NT2/D1 (cell line): ENCODE measurements around the gene GLCE.
"Not testable (repeated sequence)": the region's sequence is repeated elsewhere in the genome, so short reads cannot be mapped to it uniquely, and the experiment has no call there.

ENCODE experiments used
- DNase-seq: peaks from one replicate; pipeline ENCODE4 v3.0.0-alpha.2; 2011; ENCODE audit warnings: low read depth, low spot score
- H3K27me3 ChIP-seq: 2 replicates; pipeline ENCODE4 v1.6.0; 2011; ENCODE audit warnings: mild to moderate bottlenecking; ENCODE audit not compliant: insufficient read length, insufficient read depth
- H3K36me3 ChIP-seq: 2 replicates; pipeline ENCODE4 v1.6.1; 2011; ENCODE audit warnings: mild to moderate bottlenecking, low read length, mixed read lengths; ENCODE audit not compliant: insufficient read depth, insufficient read length
- H3K4me1 ChIP-seq: 2 replicates; pipeline ENCODE4 v1.5.1; 2011; ENCODE audit not compliant: insufficient read depth, insufficient read length
- H3K4me3 ChIP-seq: 2 replicates; pipeline ENCODE4 v1.5.1; 2011; ENCODE audit warnings: low read depth; ENCODE audit not compliant: insufficient read length
- H3K9ac ChIP-seq: 2 replicates; pipeline ENCODE4 v1.6.0; 2011; ENCODE audit warnings: low read depth; ENCODE audit not compliant: insufficient read length
- H3K9me3 ChIP-seq: 2 replicates; pipeline ENCODE4 v1.5.1; 2011; ENCODE audit warnings: mild to moderate bottlenecking, low read length; ENCODE audit not compliant: insufficient read depth
- SUZ12 ChIP-seq: IDR thresholded peaks from 2 replicates; pipeline ENCODE4 v1.6.1; 2011; ENCODE audit not compliant: insufficient read length, insufficient read depth; ENCODE audit errors: extremely low read depth
- YY1 ChIP-seq: IDR thresholded peaks from 2 replicates; pipeline ENCODE4 v1.6.1; 2011; ENCODE audit not compliant: insufficient read length, insufficient read depth
- ZNF274 ChIP-seq: IDR thresholded peaks from 2 replicates; pipeline ENCODE4 v1.6.1; 2011; ENCODE audit warnings: mild to moderate bottlenecking, low read depth, low read length

GLCE gene

DNA sequence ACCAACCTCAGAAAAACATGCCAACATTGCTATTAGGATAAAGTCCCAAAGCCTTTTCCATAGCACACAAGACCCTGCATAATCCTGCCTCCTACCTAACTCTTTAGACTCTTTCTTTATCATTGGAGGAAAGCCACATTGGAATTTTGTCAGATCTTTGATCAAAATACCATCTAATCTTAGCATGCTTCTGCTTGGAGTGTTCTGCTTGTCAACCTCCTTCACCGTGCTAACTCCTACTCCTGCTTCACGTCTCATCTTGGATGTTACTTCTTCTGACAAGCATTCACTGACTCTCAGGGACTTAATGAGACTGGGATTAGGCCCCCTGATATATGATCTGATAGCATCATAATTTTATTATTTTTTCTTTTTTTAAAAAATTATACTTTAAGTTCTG is 7.4 kb upstream of the GLCE start:
- Histone ChIP-seq H3K9me3 (no peaks in the 10 kb centered on the region), H3K36me3 (no peaks in the 10 kb centered on the region), H3K4me3 (no peak overlapping the region), H3K9ac (no peak overlapping the region), H3K4me1 (no peaks in the 10 kb centered on the region), H3K27me3 (peaks cover 12% of the 10 kb centered on the region)
- DNase-seq = no peak
- TF ChIP-seq SUZ12 (no peak), ZNF274 (no peak), YY1 (no peak)

DNA sequence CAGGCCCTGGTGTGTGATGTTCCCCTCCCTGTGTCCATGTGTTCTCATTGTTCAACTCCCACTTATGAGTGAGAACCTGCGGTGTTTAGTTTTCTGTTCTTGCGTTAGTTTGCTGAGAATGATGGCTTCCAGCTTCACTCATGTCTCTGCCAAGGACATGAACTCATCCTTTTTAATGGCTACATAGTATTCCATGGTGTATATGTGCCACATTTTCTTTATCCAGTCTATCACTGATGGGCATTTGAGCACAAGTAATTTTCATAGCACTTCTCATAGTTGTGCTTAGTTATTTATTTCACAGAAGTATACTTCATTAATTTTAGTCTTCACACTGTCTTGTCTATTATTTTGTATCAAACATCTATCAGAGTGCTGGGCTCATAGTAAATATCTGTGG is 6.8 kb upstream of the GLCE start:
- H3K9ac ChIP-seq, DNase-seq, H3K4me1 ChIP-seq, H3K4me3 ChIP-seq, H3K36me3 ChIP-seq, H3K9me3 ChIP-seq: not testable (repeated sequence)
- peaks cover 12% of the 10 kb centered on the region for H3K27me3 ChIP-seq

DNA sequence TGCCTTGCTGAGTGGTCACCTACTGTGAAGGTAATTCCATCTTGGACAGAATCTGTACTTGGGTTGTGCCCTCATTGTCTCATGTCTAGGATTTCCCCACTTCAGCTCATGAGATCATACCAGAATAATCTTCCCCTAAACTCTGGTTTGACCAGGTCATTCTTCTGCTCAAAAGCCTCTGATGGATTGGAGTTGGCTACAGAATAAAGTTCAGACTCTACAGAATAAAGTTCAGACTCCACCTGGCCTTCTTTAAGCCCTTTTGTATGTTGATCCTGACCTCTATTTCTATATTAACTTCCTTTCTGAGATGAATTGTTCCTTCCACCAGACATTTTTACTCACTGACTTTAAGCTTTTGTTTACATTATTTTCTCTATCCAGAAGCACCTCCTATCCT is 6.4 kb upstream of the GLCE start:
- no peak for DNase-seq
- Histone ChIP-seq H3K4me3 (no peak overlapping the region), H3K27me3 (peaks cover 12% of the 10 kb centered on the region), H3K4me1 (no peaks in the 10 kb centered on the region), H3K9ac (no peak overlapping the region), H3K36me3 (no peaks in the 10 kb centered on the region), H3K9me3 (no peaks in the 10 kb centered on the region)
- TF ChIP-seq YY1 (no peak), SUZ12 (no peak), ZNF274 (no peak)

DNA sequence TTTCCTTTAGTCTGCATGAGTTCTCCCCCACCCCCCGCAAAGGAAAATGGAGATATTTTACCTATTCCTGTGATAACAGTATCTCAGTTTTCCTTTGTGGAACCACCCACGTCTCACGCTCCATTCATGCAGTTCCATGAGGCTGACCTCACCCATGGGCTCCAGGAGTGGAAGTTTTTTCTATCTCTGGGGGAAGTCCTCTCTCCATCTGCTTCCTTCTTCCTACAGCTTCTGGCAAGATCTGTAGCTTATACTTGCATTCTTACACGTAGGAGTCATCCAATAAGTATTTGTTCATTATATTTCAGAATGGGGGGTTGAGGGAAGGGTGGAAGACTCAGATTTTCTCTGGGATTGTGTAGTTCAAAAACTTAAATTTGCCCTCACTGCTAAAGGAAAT is 5.8 kb upstream of the GLCE start:
- peaks cover 10% of the 10 kb centered on the region for H3K27me3 ChIP-seq
- H3K4me1 ChIP-seq = no peaks in the 10 kb centered on the region
- DNase-seq = no peak
- H3K4me3 ChIP-seq = no peak overlapping the region
- H3K36me3 ChIP-seq = no peaks in the 10 kb centered on the region
- H3K9ac ChIP-seq = no peak overlapping the region
- no peaks in the 10 kb centered on the region for H3K9me3 ChIP-seq
- TF ChIP-seq ZNF274 = no peak
- TF ChIP-seq SUZ12 = no peak
- TF ChIP-seq YY1 = no peak

DNA sequence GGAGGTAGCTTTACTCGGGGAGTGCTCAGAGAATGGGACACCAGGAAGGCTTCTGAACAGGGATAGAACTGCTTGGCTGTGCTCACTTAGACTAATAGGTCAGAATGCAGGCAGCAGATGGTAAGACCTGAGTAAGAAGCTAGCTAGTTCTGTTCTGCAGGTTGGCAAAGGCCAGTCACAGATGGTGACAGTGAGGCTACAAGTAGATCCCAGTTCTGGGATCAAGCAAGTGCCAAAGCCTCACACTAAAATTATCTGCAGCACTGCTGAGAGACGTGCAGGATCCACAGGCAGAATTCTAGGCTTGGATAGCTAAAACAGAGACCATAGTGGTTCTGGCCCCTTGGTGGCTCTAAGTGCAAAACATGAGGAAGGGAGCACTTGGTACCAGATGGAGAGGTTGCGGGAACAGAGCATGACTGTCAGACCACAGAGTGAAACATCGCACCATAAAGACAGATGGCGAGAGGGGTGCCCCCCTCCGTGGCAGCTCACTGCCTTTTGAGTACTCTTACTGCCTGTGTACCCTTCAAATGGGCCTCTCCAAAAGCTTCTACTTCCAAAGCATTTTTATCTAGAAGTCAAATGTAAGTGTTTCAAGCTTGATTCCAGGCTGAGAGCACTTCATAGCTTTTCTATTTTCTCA is 3.6 kb upstream of the GLCE start:
- no peak overlapping the region for H3K4me3 ChIP-seq
- H3K27me3 ChIP-seq = peaks cover 10% of the 10 kb centered on the region
- no peaks in the 10 kb centered on the region for H3K36me3 ChIP-seq
- DNase-seq = no peak
- no peaks in the 10 kb centered on the region for H3K9me3 ChIP-seq
- TF ChIP-seq SUZ12 = no peak
- no peak for TF ChIP-seq ZNF274
- TF ChIP-seq YY1 = no peak
- H3K9ac ChIP-seq = no peak overlapping the region
- no peaks in the 10 kb centered on the region for H3K4me1 ChIP-seq

DNA sequence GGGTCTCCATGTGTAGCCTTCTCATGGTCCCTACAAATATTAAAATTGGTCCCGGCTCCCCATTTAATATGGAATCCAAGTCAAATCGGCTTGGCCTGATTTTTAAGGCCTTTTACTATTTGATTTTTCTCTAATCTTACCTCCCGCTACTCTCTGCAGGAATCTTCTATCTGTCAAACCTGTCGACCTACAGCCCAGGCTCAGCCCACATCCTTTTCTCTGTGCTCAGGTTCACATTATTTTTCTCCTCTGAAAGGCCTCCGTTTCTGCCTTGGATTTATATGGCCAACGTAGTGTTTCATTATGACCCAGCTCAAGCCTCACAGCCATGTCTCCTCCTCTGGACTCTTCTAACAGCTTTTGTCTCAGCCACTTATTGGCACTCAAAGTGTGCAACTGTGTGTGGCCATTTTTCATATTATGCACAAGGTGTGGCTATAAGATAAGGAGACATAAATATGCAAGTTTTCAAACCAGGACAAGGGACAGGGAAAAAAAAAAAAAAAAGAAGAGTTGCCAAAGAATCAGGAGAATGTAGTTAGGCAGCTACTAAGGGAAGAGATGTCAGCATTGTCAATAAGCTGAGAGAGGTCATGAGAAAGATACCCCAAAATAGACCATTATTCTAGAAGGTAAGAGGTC is 2.1 kb upstream of the GLCE start:
- Histone ChIP-seq H3K27me3 (peaks cover 24% of the 10 kb centered on the region), H3K4me1 (no peaks in the 10 kb centered on the region), H3K36me3 (no peaks in the 10 kb centered on the region), H3K9me3 (no peaks in the 10 kb centered on the region), H3K9ac (no peak overlapping the region), H3K4me3 (no peak overlapping the region)
- DNase-seq = no peak
- no peak for TF ChIP-seq ZNF274
- TF ChIP-seq YY1 = no peak
- TF ChIP-seq SUZ12 = no peak

DNA sequence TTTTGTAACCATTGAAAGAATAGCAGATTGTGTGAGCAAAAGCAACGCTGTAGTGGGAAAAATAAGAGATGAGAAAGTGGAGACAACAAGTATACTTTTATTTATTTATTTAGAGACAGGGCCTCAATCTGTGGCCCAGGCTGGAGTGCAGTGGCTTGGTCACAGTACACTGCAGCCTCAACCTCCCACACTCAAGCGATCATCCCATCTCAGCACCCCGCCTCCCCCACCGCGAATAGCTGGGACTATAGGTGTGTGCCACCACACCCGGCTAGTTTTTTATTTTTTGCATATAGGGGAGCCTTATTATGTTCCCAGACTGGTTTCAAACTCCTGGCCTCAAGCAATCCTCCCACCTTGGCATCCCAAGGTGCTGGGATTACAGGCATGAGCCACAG is 1.6 kb upstream of the GLCE start:
- no peak overlapping the region for H3K9ac ChIP-seq
- H3K4me3 ChIP-seq = no peak overlapping the region
- H3K4me1 ChIP-seq = no peaks in the 10 kb centered on the region
- H3K36me3 ChIP-seq = no peaks in the 10 kb centered on the region
- peaks cover 26% of the 10 kb centered on the region for H3K27me3 ChIP-seq
- no peak for DNase-seq
- TF ChIP-seq YY1 (no peak), ZNF274 (no peak)
- no peaks in the 10 kb centered on the region for H3K9me3 ChIP-seq

DNA sequence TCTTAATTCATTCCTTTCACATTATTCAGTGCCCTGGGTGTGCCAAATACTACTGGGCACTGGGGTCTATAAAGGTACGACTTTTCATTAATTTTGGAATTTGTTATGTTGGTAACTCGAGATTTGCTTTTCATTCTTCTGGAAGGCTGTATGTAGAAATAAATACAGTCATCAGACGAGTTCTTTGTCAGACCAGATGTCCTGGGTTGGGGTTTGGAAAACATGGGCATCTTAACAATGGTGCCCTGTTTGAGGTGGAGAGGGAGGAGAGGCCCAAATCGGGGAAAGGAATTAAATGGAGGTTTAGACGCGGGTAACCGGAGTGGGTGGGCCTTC is 662 bp upstream of the GLCE start:
- TF ChIP-seq SUZ12 = no peak
- TF ChIP-seq YY1 = no peak
- TF ChIP-seq ZNF274 = no peak
- H3K4me3 ChIP-seq = peak overlapping the region; percentile 73
- no peaks in the 10 kb centered on the region for H3K36me3 ChIP-seq
- H3K9me3 ChIP-seq = no peaks in the 10 kb centered on the region
- H3K9ac ChIP-seq = peak overlapping the region; percentile 73
- no peaks in the 10 kb centered on the region for H3K4me1 ChIP-seq
- peaks cover 26% of the 10 kb centered on the region for H3K27me3 ChIP-seq
- DNase-seq = no peak
